Neural progenitor cell (in vitro differentiated cells): ENCODE data around the gene ZNF816. TPM values are rescaled to one million over a fixed set of nuclear protein-coding genes. Genes with fewer than 3 reads are reported as not detected.
"Not testable (repeated sequence)": the region's sequence is repeated elsewhere in the genome, so short reads cannot be mapped to it uniquely, and the experiment has no call there.

Source experiments
- DNase-seq: peaks from one replicate; pipeline ENCODE4 v3.0.0-alpha.2; 2016; ENCODE audit warnings: low spot score
- H2AFZ ChIP-seq: fragments of 200-600 bp; sonication (generic); replicated peaks from 2 replicates; pipeline ENCODE4 v1.6.1; 2016; ENCODE audit warnings: antibody characterized with exemption
- H3F3A ChIP-seq: fragments of 200-600 bp; sonication (generic); 2 replicates; pipeline ENCODE4 v1.6.1; 2016; ENCODE audit warnings: antibody characterized with exemption, low read depth
- H3K27ac ChIP-seq: fragments of 200-600 bp; sonication (generic); 2 replicates; pipeline ENCODE4 v1.5.1; 2016; ENCODE audit warnings: mild to moderate bottlenecking
- H3K27me3 ChIP-seq: fragments of 200-600 bp; sonication (generic); 2 replicates; pipeline ENCODE4 v1.6.1; 2016; ENCODE audit warnings: mild to moderate bottlenecking, moderate library complexity
- H3K36me3 ChIP-seq: fragments of 200-600 bp; sonication (generic); 2 replicates; pipeline ENCODE4 v1.5.1; 2016
- H3K4me1 ChIP-seq: fragments of 200-600 bp; sonication (generic); 2 replicates; pipeline ENCODE4 v1.6.1; 2016; ENCODE audit warnings: mixed run types
- H3K4me2 ChIP-seq: fragments of 200-600 bp; sonication (generic); 2 replicates; pipeline ENCODE4 v1.6.1; 2016
- H3K4me3 ChIP-seq: fragments of 200-600 bp; sonication (generic); 2 replicates; pipeline ENCODE4 v1.5.1; 2016
- H3K79me2 ChIP-seq: fragments of 200-600 bp; sonication (generic); 2 replicates; pipeline ENCODE4 v1.6.1; 2016; ENCODE audit warnings: low read depth
- H3K9ac ChIP-seq: fragments of 200-600 bp; sonication (generic); 2 replicates; pipeline ENCODE4 v1.6.1; 2016
- H3K9me3 ChIP-seq: fragments of 200-600 bp; sonication (generic); 2 replicates; pipeline ENCODE4 v1.5.1; 2016; ENCODE audit warnings: low read depth
- H4K20me1 ChIP-seq: fragments of 200-600 bp; sonication (generic); 2 replicates; pipeline ENCODE4 v1.6.1; 2016; ENCODE audit warnings: low read depth
- H3K27ac Mint-ChIP-seq: 3 replicates; pipeline ENCODE4 v1.8.0; 2021; ENCODE audit warnings: mixed read lengths
- H3K27me3 Mint-ChIP-seq: 2 replicates; pipeline ENCODE4 v1.8.0; 2022; ENCODE audit warnings: low read depth, mild to moderate bottlenecking, inconsistent platforms, moderate library complexity, mixed read lengths; ENCODE audit not compliant: insufficient read depth
- H3K36me3 Mint-ChIP-seq: 3 replicates; pipeline ENCODE4 v1.8.0; 2021; ENCODE audit warnings: mixed read lengths
- H3K4me1 Mint-ChIP-seq: 3 replicates; pipeline ENCODE4 v1.8.0; 2021; ENCODE audit warnings: mixed read lengths
- H3K4me3 Mint-ChIP-seq: 3 replicates; pipeline ENCODE4 v1.8.0; 2021; ENCODE audit warnings: mild to moderate bottlenecking, moderate library complexity, mixed read lengths
- H3K9me3 Mint-ChIP-seq: 3 replicates; pipeline ENCODE4 v1.8.0; 2020; ENCODE audit warnings: mixed read lengths
- CTCF ChIP-seq: fragments of 200-600 bp; sonication (generic); IDR thresholded peaks from 2 replicates; pipeline ENCODE4 v1.5.1; 2017; ENCODE audit warnings: antibody characterized with exemption, mild to moderate bottlenecking
- EZH2 ChIP-seq: fragments of 200-600 bp; sonication (generic); IDR thresholded peaks from 2 replicates; pipeline ENCODE4 v1.6.1; 2017; ENCODE audit warnings: antibody characterized with exemption, mild to moderate bottlenecking, moderate library complexity
- EZH2phosphoT487 ChIP-seq: fragments of 200-600 bp; sonication (generic); IDR thresholded peaks from 2 replicates; pipeline ENCODE4 v1.6.1; 2017; ENCODE audit warnings: antibody characterized with exemption
- total RNA-seq: library from RNA; depleted of rRNA; stranded (reverse); fragments of >200 nt; gene quantifications from 2 replicates; pipeline ENCODE4 v1.2.3, GENCODE V29; 2015; ENCODE audit warnings: low replicate concordance

ZNF816 gene
- total RNA-seq, 1 donor from 2014 or later, result 22.9 TPM

- no peaks in the 10 kb centered on the region for H3K9me3 ChIP-seq
- no peaks in the 10 kb centered on the region for H4K20me1 ChIP-seq
- peaks cover 8% of the 10 kb centered on the region for H3K27me3 Mint-ChIP-seq
- DNase-seq, result no peak
- peaks cover 10% of the 10 kb centered on the region for H3K36me3 Mint-ChIP-seq
- H3K9me3 Mint-ChIP-seq, result peaks cover 14% of the 10 kb centered on the region
- H3F3A ChIP-seq, result no peaks in the 10 kb centered on the region
- no peak overlapping the region for H3K4me3 Mint-ChIP-seq
- no peak overlapping the region for H2AFZ ChIP-seq
- H3K4me1 ChIP-seq, result peaks cover 9% of the 10 kb centered on the region
- no peaks in the 10 kb centered on the region for H3K36me3 ChIP-seq
- peaks cover 15% of the 10 kb centered on the region for H3K27me3 ChIP-seq
- H3K4me2 ChIP-seq, result no peak overlapping the region
- TF ChIP-seq CTCF (no peak), EZH2phosphoT487 (no peak), EZH2 (no peak)
- peaks cover 7% of the 10 kb centered on the region for H3K4me1 Mint-ChIP-seq
- no peak overlapping the region for H3K27ac ChIP-seq
- no peaks in the 10 kb centered on the region for H3K79me2 ChIP-seq
- no peak overlapping the region for H3K4me3 ChIP-seq
- H3K9ac ChIP-seq, result no peak overlapping the region
- H3K27ac Mint-ChIP-seq, result no peak overlapping the region
These were observed 25.8 kb upstream of the ZNF816 start for GRCh38 chr19:52988506-52988905.

GRCh38 chr19:52987221-52987620 is 24.5 kb upstream of the ZNF816 start:
- H3K27me3 ChIP-seq, result peaks cover 7% of the 10 kb centered on the region
- H3K27me3 Mint-ChIP-seq, result peaks cover 2% of the 10 kb centered on the region
- H3K4me1 Mint-ChIP-seq, result peaks cover 3% of the 10 kb centered on the region
- no peak overlapping the region for H3K4me3 ChIP-seq
- H2AFZ ChIP-seq, result no peak overlapping the region
- no peak overlapping the region for H3K9ac ChIP-seq
- H3F3A ChIP-seq, result no peaks in the 10 kb centered on the region
- H3K9me3 ChIP-seq, result no peaks in the 10 kb centered on the region
- no peak overlapping the region for H3K27ac ChIP-seq
- H3K4me3 Mint-ChIP-seq, result no peak overlapping the region
- peaks cover 15% of the 10 kb centered on the region for H3K9me3 Mint-ChIP-seq
- H3K4me2 ChIP-seq, result no peak overlapping the region
- H4K20me1 ChIP-seq, result no peaks in the 10 kb centered on the region
- H3K4me1 ChIP-seq, result peaks cover 2% of the 10 kb centered on the region
- H3K36me3 ChIP-seq, result no peaks in the 10 kb centered on the region
- DNase-seq, result no peak
- H3K27ac Mint-ChIP-seq, result no peak overlapping the region
- no peak for TF ChIP-seq CTCF
- no peak for TF ChIP-seq EZH2
- no peak for TF ChIP-seq EZH2phosphoT487
- no peaks in the 10 kb centered on the region for H3K79me2 ChIP-seq
- peaks cover 15% of the 10 kb centered on the region for H3K36me3 Mint-ChIP-seq

- H3K4me2 ChIP-seq, H3K27me3 ChIP-seq, H3K27ac Mint-ChIP-seq, H3K27me3 Mint-ChIP-seq, H3K9ac ChIP-seq, H3K27ac ChIP-seq, H3K79me2 ChIP-seq, H3K4me3 Mint-ChIP-seq, H4K20me1 ChIP-seq, H3K4me1 ChIP-seq, H3K4me1 Mint-ChIP-seq, H3K4me3 ChIP-seq, DNase-seq, H2AFZ ChIP-seq, H3K36me3 ChIP-seq, H3K9me3 ChIP-seq, H3F3A ChIP-seq: not testable (repeated sequence)
- H3K36me3 Mint-ChIP-seq, result peaks cover 18% of the 10 kb centered on the region
- H3K9me3 Mint-ChIP-seq, result peaks cover 12% of the 10 kb centered on the region
These were observed 20.5 kb upstream of the ZNF816 start for GRCh38 chr19:52983167-52983566.

GRCh38 chr19:52981329-52981728 is 18.6 kb upstream of the ZNF816 start:
- Histone ChIP-seq H3K27me3 (no peaks in the 10 kb centered on the region), H3K27ac (no peak overlapping the region), H2AFZ (no peak overlapping the region), H3K4me2 (no peak overlapping the region), H3K9me3 (no peaks in the 10 kb centered on the region), H3K4me1 (no peaks in the 10 kb centered on the region), H3K79me2 (no peaks in the 10 kb centered on the region), H3K36me3 (no peaks in the 10 kb centered on the region), H3F3A (no peaks in the 10 kb centered on the region), H3K9ac (no peak overlapping the region), H3K4me3 (no peak overlapping the region), H4K20me1 (no peaks in the 10 kb centered on the region)
- peaks cover 9% of the 10 kb centered on the region for H3K9me3 Mint-ChIP-seq
- TF ChIP-seq EZH2phosphoT487 (no peak), EZH2 (no peak), CTCF (peak; percentile 8)
- no peak overlapping the region for H3K27ac Mint-ChIP-seq
- H3K36me3 Mint-ChIP-seq, result peaks cover 13% of the 10 kb centered on the region
- H3K4me3 Mint-ChIP-seq, result no peak overlapping the region
- H3K4me1 Mint-ChIP-seq, result no peaks in the 10 kb centered on the region
- no peaks in the 10 kb centered on the region for H3K27me3 Mint-ChIP-seq
- DNase-seq, result peak; percentile 12
